ENCODE data around the gene PDE3B.

DNA sequence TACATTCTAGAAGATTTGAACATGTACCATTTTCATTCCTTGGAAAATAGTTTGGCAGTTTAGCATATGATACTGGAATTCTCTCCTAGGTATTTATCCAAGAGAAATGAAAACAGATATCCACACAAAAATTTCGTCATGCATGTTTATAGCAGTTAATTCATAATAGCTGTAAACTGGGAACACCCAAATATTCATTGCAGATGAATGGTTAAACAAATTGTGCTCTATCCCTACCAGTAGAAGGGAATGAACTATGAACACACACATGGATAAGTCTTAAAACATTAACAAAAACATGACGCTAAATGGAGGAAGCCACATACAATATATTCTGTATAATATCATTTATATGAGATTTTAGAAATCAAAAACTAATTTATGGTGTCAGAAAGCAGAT, 61.5 kb downstream of the PDE3B start:
- TF ChIP-seq CTCF (IDR thresholded peaks at IDR 0.05) (no peak), POLR2A (IDR thresholded peaks at IDR 0.05) (no peak), POLR2AphosphoS5 (IDR thresholded peaks at IDR 0.05) (no peak)

Measured in breast epithelium (tissue), 3 donors.